ENCODE measurements around the gene BTBD2. TPM values are rescaled to one million over a fixed set of nuclear protein-coding genes. Genes with fewer than 3 reads are reported as not detected.

Gene BTBD2
- total and polyA plus RNA-seq, 10 of the 15 experiments (the other 5 are each of a cell fraction or from before 2014, with no cell fraction given), result 0.13 to 66.2 (median 10.4) TPM

- no TSS peak for BruUV-seq (replicated peaks)
- DNase-seq (ENCODE audit: low read depth, low spot score), result no peak
- Histone ChIP-seq H3K36me3 (ENCODE audit: control insufficient read depth in 2 of 2, insufficient read depth in 2 of 2, low read length in 1 of 2) (no peaks in the 10 kb centered on the region; a peak in 2 of 4 replicates), H3K9ac (ENCODE audit: control insufficient read depth, insufficient read depth, low read length) (peak overlapping the region; percentile 74), H3K4me2 (ENCODE audit: control insufficient read depth, insufficient read depth) (peak overlapping the region; percentile 95), H3K4me1 (ENCODE audit: control insufficient read depth, insufficient read depth, low read length) (peaks cover 13% of the 10 kb centered on the region), H3K4me3 (peak overlapping the region; percentile 98), H3K79me2 (ENCODE audit: control insufficient read depth, insufficient read depth, low read length) (peaks cover 67% of the 10 kb centered on the region), H3K9me3 (replicated peaks; ENCODE audit: control insufficient read depth, insufficient read depth, low read length) (no peaks in the 10 kb centered on the region; the same call in 2 of the 3 replicates), H3K27me3 (replicated peaks in 1 of 2; ENCODE audit: control insufficient read depth in 2 of 2, insufficient read depth in 2 of 2, low read length in 1 of 2) (no peaks in the 10 kb centered on the region), H3K27ac (ENCODE audit: control insufficient read depth, insufficient read depth) (peak overlapping the region; percentile 76; the same call in 1 of the 2 replicates), H4K20me1 (ENCODE audit: control insufficient read depth, insufficient read depth) (peaks cover 5% of the 10 kb centered on the region; the same call in 1 of the 2 replicates), H2AFZ (ENCODE audit: control insufficient read depth, low read depth, low read length) (no peak overlapping the region)
- 73% methylated on average over 19 of the region's 22 CpGs for WGBS (ENCODE audit: insufficient coverage, insufficient replicate concordance, low lambda C conversion rate, missing lambda C conversion rate)
- intact Hi-C loops (cut with micrococcal nuclease; ENCODE audit: unreplicated experiment) (no loop called here), in situ Hi-C loops (cut with MboI) (no loop called here)
- no peak for FAIRE-seq
- ATAC-seq, result no peak
- RAD21 ChIA-PET (ENCODE audit: unreplicated experiment), result no interaction called here
- SMC1A ChIA-PET (ENCODE audit: uncharacterized antibody, unreplicated experiment), result interaction anchor here (1.9 kb wide), 1 partner anchor 13 kb away, joined by 7 read pairs; no protein-coding TSS in a partner anchor
- TF ChIP-seq ZNF622 (IDR thresholded peaks at IDR 0.05), result no peak
- no peak for TF ChIP-seq YY1 (IDR thresholded peaks at IDR 0.05; ENCODE audit: low read depth, low read length)
- TF ChIP-seq, protein P1, sequence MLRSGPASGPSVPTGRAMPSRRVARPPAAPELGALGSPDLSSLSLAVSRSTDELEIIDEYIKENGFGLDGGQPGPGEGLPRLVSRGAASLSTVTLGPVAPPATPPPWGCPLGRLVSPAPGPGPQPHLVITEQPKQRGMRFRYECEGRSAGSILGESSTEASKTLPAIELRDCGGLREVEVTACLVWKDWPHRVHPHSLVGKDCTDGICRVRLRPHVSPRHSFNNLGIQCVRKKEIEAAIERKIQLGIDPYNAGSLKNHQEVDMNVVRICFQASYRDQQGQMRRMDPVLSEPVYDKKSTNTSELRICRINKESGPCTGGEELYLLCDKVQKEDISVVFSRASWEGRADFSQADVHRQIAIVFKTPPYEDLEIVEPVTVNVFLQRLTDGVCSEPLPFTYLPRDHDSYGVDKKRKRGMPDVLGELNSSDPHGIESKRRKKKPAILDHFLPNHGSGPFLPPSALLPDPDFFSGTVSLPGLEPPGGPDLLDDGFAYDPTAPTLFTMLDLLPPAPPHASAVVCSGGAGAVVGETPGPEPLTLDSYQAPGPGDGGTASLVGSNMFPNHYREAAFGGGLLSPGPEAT (IDR thresholded peaks at IDR 0.05; ENCODE audit: low read depth), result no peak
- TF ChIP-seq BMI1 (IDR thresholded peaks at IDR 0.05; ENCODE audit: borderline replicate concordance), result no peak
- no peak for TF ChIP-seq EZH2 (IDR thresholded peaks at IDR 0.05; ENCODE audit: borderline replicate concordance, control insufficient read depth, low read depth, low read length)
- TF ChIP-seq YBX1 (IDR thresholded peaks at IDR 0.05), result no peak
- POLR2A ChIA-PET, result interaction anchor here (0.6 to 2.3 kb wide), 3 partner anchors 47 to 742 kb away, joined by 3 to 15 read pairs (median 4); no protein-coding TSS in a partner anchor
- CTCF ChIA-PET, result interaction anchor here (2.5 kb wide), 1 partner anchor 40 kb away, joined by 10 read pairs; no protein-coding TSS in a partner anchor
These were observed 71.8 kb downstream of the BTBD2 start for GRCh38 chr19:1943661-1944087.
